Endothelial cell of umbilical vein (primary cell): ENCODE measurements around the gene GNAI1. TPM values are rescaled to one million over a fixed set of nuclear protein-coding genes. Genes with fewer than 3 reads are reported as not detected.

Source experiments
- BruUV-seq: library from RNA; stranded (reverse); fragments of 400-500 nt; replicated peaks from 2 replicates; lab custom pipeline; 2021; lab: Mats Ljungman, UMichigan
- CTCF ChIA-PET: fragments of 300-600, 350-600 bp; sonication (Branson Sonifier 250); formaldehyde crosslinking; loops from one replicate; lab custom pipeline; 2021; ENCODE audit warnings: antibody characterized with exemption, inconsistent platforms; lab: Charles Lee
- POLR2A ChIA-PET: fragments of 300-600, 350-600 bp; sonication (Branson Sonifier 250); formaldehyde crosslinking; loops from one replicate; lab custom pipeline; 2021; ENCODE audit warnings: antibody characterized with exemption, inconsistent platforms; lab: Charles Lee
- DNase-seq: peaks from one replicate; pipeline ENCODE4 v3.0.0-alpha.2; 2011; ENCODE audit warnings: low read depth, low spot score
- FAIRE-seq: peaks from 2 replicates; lab custom pipeline; 2011; peaks lifted over from hg19 to GRCh38; lab: Jason Lieb, UNC
- H2AFZ ChIP-seq: 2 replicates; pipeline ENCODE4 v1.6.0; 2012; ENCODE audit warnings: low read depth, low read length, control low read depth, inconsistent platforms
- H3K27ac ChIP-seq: 2 replicates; pipeline ENCODE4 v1.5.1; 2011; ENCODE audit warnings: low read depth, mild to moderate bottlenecking, control low read depth, low read length, moderate library complexity; ENCODE audit not compliant: insufficient read depth
- H3K27me3 ChIP-seq, 2 experiments: 2 replicates each; pipeline versions ENCODE4 v1.6.0 to v1.6.1; 2011; ENCODE audit warnings: low read length in 2 of 2, mixed read lengths in 1 of 2; ENCODE audit not compliant: control insufficient read depth in 2 of 2, insufficient read depth in 2 of 2
- H3K36me3 ChIP-seq, 2 experiments: 2 replicates in 1 of 2; 3 replicates in 1 of 2; pipeline ENCODE4 v1.5.1; 2011; ENCODE audit warnings: low read length in 2 of 2, mild to moderate bottlenecking in 1 of 2, moderate library complexity in 1 of 2; ENCODE audit not compliant: control insufficient read depth in 2 of 2, insufficient read depth in 2 of 2; ENCODE audit errors: extremely low read depth in 1 of 2
- H3K4me1 ChIP-seq: 3 replicates; pipeline ENCODE4 v1.5.1; 2011; ENCODE audit warnings: mild to moderate bottlenecking, low read length; ENCODE audit not compliant: control insufficient read depth, insufficient read depth; ENCODE audit errors: extremely low read depth
- H3K4me2 ChIP-seq: 2 replicates; pipeline ENCODE4 v1.6.1; 2011; ENCODE audit warnings: low read length, control low read depth, mixed read lengths; ENCODE audit not compliant: insufficient read depth
- H3K4me3 ChIP-seq, 3 experiments: fragments of 200-600 bp in 1 of 3; sonication (generic), shearing (Covaris generic) in 1 of 3; replicated peaks in 1 of 3; 2 replicates each; pipeline ENCODE4 v1.5.1; 2011 to 2016; ENCODE audit warnings: control low read depth in 3 of 3, low read length in 3 of 3, mild to moderate bottlenecking in 2 of 3, inconsistent platforms in 1 of 3, low read depth in 1 of 3, moderate library complexity in 1 of 3; ENCODE audit not compliant: insufficient read depth in 1 of 3
- H3K79me2 ChIP-seq: 2 replicates; pipeline ENCODE4 v1.6.0; 2012; ENCODE audit warnings: low read length, inconsistent platforms; ENCODE audit not compliant: control insufficient read depth, insufficient read depth
- H3K9ac ChIP-seq: replicated peaks from 2 replicates; pipeline ENCODE3; 2011; ENCODE audit warnings: low read length, control low read depth; ENCODE audit not compliant: insufficient read depth; ENCODE audit errors: extremely low read depth
- H3K9me1 ChIP-seq: replicated peaks from 3 replicates; pipeline ENCODE4 v1.6.0; 2011; ENCODE audit warnings: mild to moderate bottlenecking, low read length; ENCODE audit not compliant: control insufficient read depth, insufficient read depth; ENCODE audit errors: extremely low read depth
- H3K9me3 ChIP-seq: replicated peaks from 2 replicates; pipeline ENCODE4 v1.5.1; 2012; ENCODE audit warnings: low read length, inconsistent platforms; ENCODE audit not compliant: control insufficient read depth, insufficient read depth
- H4K20me1 ChIP-seq: replicated peaks from 2 replicates; pipeline ENCODE3; 2011; ENCODE audit warnings: mild to moderate bottlenecking, low read length; ENCODE audit not compliant: control insufficient read depth, insufficient read depth; ENCODE audit errors: extremely low read depth
- EZH2 ChIP-seq: IDR thresholded peaks from 2 replicates; pipeline ENCODE4 v1.6.1; 2012; ENCODE audit warnings: borderline replicate concordance, low read depth, mild to moderate bottlenecking, moderate library complexity, low read length, inconsistent platforms; ENCODE audit not compliant: severe bottlenecking
- FOS ChIP-seq: IDR thresholded peaks from 2 replicates; pipeline ENCODE4 v1.6.1; 2011; ENCODE audit warnings: mild to moderate bottlenecking, low read length, moderate library complexity, borderline replicate concordance; ENCODE audit not compliant: insufficient read depth
- GATA2 ChIP-seq: IDR thresholded peaks from 2 replicates; pipeline ENCODE4 v1.7.0; 2011; ENCODE audit warnings: low read depth, mild to moderate bottlenecking, moderate library complexity, mixed read lengths, low read length; ENCODE audit not compliant: insufficient read length, insufficient read depth
- JUN ChIP-seq: IDR thresholded peaks from 2 replicates; pipeline ENCODE4 v1.6.1; 2011; ENCODE audit warnings: borderline replicate concordance, low read depth; ENCODE audit not compliant: insufficient read length, insufficient read depth
- MYC ChIP-seq: IDR thresholded peaks from one replicate; pipeline ENCODE4 v1.6.1; 2011; ENCODE audit warnings: mild to moderate bottlenecking, low read depth, low read length
- POLR2A ChIP-seq: IDR thresholded peaks from 2 replicates; pipeline ENCODE4 v1.6.1; 2012; ENCODE audit warnings: low read depth, mild to moderate bottlenecking, control low read depth, low read length
- POLR2AphosphoS5 ChIP-seq: IDR thresholded peaks from 2 replicates; pipeline ENCODE4 v1.6.1; 2012; ENCODE audit warnings: low read depth, mild to moderate bottlenecking, control low read depth, low read length, moderate library complexity; ENCODE audit not compliant: insufficient read depth
- dilution Hi-C: fragments of 300-500 bp; cut with MboI; formaldehyde crosslinking; loops from one replicate; pipeline ENCODE4 v1.15.0; 2019; ENCODE audit warnings: low sequenced_read_pairs; ENCODE audit not compliant: extremely low pct_ligation_motif_present
- intact Hi-C: fragments of 100-400 bp; cut with micrococcal nuclease; formaldehyde crosslinking; loops from one replicate; pipeline ENCODE4 v1.10.0; 2022
- polyA plus RNA-seq, 4 experiments: library from polyadenylated mRNA; depleted of rRNA in 3 of 4; stranded (reverse) in 3 of 4; unstranded in 1 of 4; fragments of >200 nt; gene quantifications; 2 replicates each; pipeline versions ENCODE4 v1.2.1 to v1.2.3, GENCODE V29; 2011 to 2012; ENCODE audit warnings: missing spikeins in 1 of 4
- total RNA-seq: library from RNA; stranded (reverse); gene quantifications from 2 replicates; pipeline ENCODE4 v1.2.3, GENCODE V29; 2021
- TF ChIP-seq, protein P1 (sequence below), 2 donors: IDR thresholded peaks; 1 replicate in 1 of 2; 2 replicates in 1 of 2; pipeline ENCODE4 v1.5.1; 2011; ENCODE audit warnings: low read length in 2 of 2, mild to moderate bottlenecking in 2 of 2, moderate library complexity in 2 of 2, control low read depth in 1 of 2, inconsistent platforms in 1 of 2, low read depth in 1 of 2; ENCODE audit not compliant: insufficient read depth in 1 of 2; ENCODE audit errors: extremely low read depth in 1 of 2
- TF ChIP-seq, protein P2 (sequence below): IDR thresholded peaks from 2 replicates; pipeline ENCODE4 v1.6.1; 2011; ENCODE audit not compliant: insufficient read depth, insufficient read length

The GNAI1 gene
- total and polyA plus RNA-seq, 2 donors (not counting 3 experiments of a cell fraction or from before 2014, with no cell fraction given): 7.5 to 15.0 TPM

DNA sequence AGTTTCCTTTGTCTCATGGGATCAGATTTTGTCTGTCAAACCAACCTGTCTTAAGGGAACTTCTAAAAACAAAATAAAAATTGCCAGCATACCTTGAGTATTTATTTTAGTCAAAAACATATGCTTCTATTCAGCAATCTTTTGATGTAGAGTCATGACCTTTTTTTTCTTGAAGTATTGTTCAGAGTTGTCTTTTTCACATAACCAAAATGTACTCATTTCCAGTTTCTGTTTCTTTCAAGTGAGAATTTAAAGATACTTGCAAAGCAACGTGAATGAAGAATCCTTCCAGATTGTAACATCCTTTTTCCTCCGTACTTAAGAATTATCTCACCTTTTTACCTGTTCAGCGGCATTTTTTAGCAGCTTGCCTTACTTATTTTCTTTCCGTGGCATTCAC is 37.8 kb downstream of the GNAI1 start:
- dilution Hi-C loops: no loop called here

More for the DNA sequence above, 37.8 kb downstream of the GNAI1 start:
- BruUV-seq: no TSS peak
- FAIRE-seq (no peak), DNase-seq (no peak)
- TF ChIP-seq EZH2 (no peak), POLR2AphosphoS5 (no peak), POLR2A (no peak), JUN (no peak), GATA2 (no peak), MYC (no peak), FOS (no peak)
- TF ChIP-seq, protein P1, sequence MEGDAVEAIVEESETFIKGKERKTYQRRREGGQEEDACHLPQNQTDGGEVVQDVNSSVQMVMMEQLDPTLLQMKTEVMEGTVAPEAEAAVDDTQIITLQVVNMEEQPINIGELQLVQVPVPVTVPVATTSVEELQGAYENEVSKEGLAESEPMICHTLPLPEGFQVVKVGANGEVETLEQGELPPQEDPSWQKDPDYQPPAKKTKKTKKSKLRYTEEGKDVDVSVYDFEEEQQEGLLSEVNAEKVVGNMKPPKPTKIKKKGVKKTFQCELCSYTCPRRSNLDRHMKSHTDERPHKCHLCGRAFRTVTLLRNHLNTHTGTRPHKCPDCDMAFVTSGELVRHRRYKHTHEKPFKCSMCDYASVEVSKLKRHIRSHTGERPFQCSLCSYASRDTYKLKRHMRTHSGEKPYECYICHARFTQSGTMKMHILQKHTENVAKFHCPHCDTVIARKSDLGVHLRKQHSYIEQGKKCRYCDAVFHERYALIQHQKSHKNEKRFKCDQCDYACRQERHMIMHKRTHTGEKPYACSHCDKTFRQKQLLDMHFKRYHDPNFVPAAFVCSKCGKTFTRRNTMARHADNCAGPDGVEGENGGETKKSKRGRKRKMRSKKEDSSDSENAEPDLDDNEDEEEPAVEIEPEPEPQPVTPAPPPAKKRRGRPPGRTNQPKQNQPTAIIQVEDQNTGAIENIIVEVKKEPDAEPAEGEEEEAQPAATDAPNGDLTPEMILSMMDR (IDR thresholded peaks at IDR 0.05; ENCODE audit: extremely low read depth in 1 of 2, insufficient read depth in 1 of 2, low read depth in 1 of 2, low read length in 2 of 2): no peak
- TF ChIP-seq, protein P2, sequence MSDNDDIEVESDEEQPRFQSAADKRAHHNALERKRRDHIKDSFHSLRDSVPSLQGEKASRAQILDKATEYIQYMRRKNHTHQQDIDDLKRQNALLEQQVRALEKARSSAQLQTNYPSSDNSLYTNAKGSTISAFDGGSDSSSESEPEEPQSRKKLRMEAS: no peak
- Histone ChIP-seq H3K27ac (no peak overlapping the region), H2AFZ (no peak overlapping the region), H3K9me1 (no peaks in the 10 kb centered on the region), H3K9me3 (no peaks in the 10 kb centered on the region), H3K79me2 (peaks cover 5% of the 10 kb centered on the region), H3K27me3 (no peaks in the 10 kb centered on the region), H3K9ac (no peak overlapping the region), H3K4me3 (no peak overlapping the region), H3K36me3 (no peaks in the 10 kb centered on the region), H4K20me1 (no peaks in the 10 kb centered on the region), H3K4me1 (no peaks in the 10 kb centered on the region), H3K4me2 (no peak overlapping the region)
- ChIA-PET POLR2A (no interaction called here), CTCF (no interaction called here)
- intact Hi-C loops: no loop called here
